Esophagus mucosa (tissue), 1 donor: ENCODE measurements around the gene ADAMTS16. TPM values are rescaled to one million over a fixed set of nuclear protein-coding genes. Genes with fewer than 3 reads are reported as not detected.

Experiments
- ATAC-seq: fragments of 200-7000 bp; cut with Tn5 transposase; one replicate; pipeline ENCODE4 v1.9.1; 2020
- total RNA-seq: library from RNA; stranded (reverse); gene quantifications from one replicate; pipeline ENCODE4 v1.2.4, GENCODE V29; 2023
- donor health status: DM: yes; HTN: yes; CAD: no.

ADAMTS16 gene
- total RNA-seq, 1 donor from 2014 or later = not detected

GRCh38 chr5:5189051-5189430 lies 48.9 kb downstream of the ADAMTS16 start:
- ATAC-seq = no peak

DNA sequence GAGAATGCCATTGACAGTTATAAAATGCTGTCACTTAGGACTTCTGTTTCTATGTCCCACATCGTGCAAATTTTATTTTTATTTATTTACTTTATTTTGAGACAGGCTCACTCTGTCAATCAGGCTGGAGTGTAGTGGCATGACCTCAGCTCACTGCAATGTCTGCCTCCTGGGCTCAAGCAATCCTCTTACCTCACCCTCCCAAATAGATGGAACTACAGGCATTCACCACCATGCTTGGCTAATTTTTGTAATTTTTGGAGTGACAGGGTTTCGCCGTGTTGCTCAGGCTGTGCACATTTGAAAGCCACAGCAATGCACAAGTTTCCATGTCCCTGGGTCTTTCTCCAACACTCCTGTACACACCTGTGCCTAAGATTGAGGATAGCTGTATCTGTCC lies 51.8 kb downstream of the ADAMTS16 start:
- no peak for ATAC-seq

DNA sequence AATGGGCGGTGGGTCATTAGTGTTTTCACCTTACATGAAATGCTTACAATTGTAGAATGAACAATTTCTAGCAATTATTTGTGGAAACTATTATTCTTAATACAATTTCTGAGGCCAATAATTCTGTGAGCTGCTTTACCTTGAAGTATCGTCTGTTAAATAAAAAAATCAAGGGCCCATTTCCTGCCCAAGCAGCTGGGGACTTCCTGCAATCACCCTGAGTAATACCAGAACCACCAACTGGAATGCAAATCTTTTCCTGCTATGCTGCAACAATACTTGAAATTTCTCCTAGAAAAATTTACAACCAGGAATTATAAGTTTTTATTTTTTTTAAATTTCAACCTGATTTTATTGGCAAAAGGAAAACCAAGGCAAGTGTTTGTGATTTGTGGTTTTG lies 52.6 kb downstream of the ADAMTS16 start:
- ATAC-seq = no peak

DNA sequence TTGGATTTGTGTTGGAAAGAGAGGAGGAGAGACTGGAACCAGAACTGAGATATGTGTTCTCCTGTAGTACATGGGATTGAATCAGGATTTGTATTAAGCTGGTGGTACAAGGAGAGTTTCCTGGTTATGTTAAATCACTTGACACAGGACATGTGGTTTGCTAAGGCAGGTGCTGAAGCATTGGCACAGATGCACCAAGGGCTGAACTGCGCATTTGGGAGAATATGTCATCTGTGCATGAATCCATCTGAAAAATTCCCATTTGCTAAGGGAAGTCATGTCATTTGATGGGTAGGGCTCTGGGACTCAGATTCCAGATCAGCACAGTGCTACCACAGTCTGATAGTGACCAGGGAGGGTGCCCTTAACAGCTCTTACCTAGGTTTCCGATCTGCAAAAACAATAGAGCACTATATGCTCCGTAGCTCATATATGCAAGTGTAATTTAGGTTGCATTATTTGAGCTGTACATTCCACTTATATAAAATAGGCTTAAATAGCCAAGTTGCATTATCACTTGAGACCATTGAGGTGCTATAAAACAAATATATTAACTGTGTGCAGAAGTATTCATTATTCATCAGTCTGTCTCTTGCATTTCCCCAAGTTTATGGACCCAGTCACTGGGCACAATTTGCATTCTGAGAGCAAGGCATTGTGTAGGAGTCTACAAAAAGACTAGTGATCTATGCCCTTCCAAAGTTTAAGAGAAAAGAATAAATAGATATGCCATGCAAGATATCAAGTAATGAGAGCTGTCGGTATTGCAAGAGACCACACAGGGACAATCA lies 55.2 kb downstream of the ADAMTS16 start:
- no peak for ATAC-seq

DNA sequence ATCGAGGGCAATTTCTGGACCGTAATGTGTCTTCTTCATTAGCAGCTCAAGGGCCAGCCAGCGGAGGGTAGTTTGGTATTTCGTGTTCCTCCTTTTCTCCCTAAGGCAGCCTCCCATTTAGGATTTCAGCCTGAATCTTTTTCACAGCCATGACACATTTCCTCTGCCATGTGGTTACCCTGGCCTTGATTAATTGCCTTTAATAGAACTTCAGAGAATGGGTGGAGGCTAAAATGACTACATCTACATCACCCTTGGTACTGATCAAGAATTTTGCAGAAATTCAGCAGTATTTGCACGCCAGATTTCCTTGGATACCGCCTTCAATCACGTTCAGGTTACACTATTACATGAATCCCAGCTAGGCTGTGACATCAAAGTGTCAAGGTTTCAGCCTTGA lies 58.0 kb downstream of the ADAMTS16 start:
- ATAC-seq = no peak

DNA sequence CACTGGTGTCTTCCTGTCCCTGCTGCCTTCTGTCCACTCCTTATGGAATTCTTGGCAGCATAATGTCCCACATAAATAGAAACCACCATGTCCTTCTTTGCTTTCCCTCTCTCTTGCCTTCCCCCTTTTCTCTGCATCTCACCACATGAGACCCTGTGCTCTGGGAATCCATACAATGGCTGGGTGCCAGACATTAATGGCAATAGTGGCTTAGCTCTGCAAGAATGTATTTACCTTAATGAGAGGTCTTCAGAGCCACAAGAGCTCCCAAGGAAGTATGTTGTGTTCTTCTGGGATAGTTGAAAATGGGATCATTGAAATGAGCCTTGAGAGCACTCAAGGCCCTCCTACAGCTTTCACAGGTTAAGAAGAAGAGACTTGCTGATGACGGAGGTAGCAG lies 58.7 kb downstream of the ADAMTS16 start:
- ATAC-seq = no peak

DNA sequence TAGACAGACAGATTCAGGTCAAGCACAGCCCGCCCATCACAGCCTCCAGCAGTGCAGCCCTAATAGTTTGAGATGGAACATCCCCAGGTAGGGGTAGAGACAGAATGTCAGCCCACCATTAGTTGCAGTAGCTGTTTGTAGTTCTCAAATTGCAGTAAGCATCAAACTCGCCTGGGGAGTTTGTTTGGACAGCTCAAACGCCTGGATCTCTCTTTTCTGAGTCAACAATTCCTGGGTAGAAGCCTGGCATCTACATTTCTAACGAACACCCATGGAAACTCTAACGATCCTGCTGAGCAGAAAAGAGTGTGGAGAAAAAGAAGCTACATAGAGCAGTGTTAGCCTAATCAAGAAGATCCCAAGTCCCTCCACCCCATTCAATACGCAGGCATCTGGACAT lies 59.4 kb downstream of the ADAMTS16 start:
- ATAC-seq = no peak

DNA sequence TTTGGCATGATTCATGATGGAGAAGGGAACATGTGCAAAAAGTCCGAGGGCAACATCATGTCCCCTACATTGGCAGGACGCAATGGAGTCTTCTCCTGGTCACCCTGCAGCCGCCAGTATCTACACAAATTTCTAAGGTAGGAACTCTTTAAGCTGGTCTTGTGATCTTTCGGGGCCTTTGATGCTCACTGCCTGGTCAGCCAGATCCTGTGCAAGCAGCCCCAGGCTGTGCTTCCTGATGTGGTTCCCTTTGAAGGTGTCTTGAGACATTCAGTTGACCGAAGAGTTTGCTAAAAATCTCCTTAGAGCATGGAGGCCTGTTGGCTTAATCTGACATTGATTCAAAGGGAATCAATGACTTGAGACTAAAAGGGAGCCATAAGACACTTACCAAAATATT lies 60.0 kb downstream of the ADAMTS16 start:
- no peak for ATAC-seq

DNA sequence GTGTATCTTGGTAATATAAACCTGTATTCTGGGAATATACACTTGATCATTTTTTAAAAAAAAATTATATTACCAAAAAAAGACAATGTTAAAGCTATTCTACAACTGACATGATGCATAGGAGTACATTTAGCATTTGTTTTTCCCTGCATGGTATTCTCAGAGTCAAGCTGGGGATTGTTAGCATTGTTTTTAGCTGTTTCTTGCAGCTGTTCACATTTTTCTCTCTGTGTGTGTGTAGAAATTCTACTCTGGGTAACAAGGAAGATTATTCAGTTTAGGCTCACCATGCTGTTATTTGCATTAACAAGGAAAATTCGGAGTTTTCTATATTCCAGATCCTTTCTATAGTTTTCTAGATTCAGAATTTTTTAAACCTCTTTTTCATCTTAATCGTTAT lies 62.2 kb downstream of the ADAMTS16 start:
- ATAC-seq = no peak

GRCh38 chr5:5203451-5203850 lies 63.3 kb downstream of the ADAMTS16 start:
- ATAC-seq = no peak

- ATAC-seq = no peak
These were observed 67.7 kb downstream of the ADAMTS16 start for GRCh38 chr5:5207828-5208227.

- no peak for ATAC-seq
These were observed 69.0 kb downstream of the ADAMTS16 start for GRCh38 chr5:5209089-5209488.

DNA sequence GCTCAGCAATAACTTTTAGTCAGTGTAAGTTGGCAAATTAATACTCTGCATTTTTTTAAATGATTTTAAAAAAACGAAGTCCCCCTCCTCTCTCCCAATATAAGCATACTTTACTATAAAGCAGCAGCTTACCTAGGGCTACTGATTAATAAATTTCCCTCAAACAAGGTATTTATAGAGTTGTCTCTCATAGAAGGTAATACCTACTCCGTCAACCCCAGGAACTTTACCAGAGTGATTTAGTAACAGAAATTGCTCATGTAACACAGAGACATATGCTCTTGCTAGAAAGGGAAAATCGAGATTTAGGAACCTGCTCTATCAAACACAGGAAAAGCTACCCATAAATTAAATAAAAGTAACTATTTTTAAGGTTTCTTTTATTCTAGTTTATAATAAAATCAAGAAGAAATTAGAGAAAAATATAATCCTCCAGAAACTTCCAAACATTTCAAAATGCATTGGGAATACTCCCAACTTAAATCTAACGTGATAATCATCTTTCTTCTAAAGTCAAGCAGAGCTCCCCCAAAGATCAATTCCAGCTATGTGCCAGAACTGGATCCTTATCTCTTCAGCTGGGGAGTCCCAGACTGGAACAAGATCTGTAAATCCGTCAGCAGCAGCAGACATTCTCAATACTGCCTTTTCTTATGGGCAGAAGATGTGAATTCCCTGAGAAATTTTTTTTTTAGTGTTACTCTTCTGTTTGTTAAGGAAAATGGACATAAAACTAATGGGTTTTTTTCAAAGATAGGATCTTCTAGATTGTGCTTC lies 69.6 kb downstream of the ADAMTS16 start:
- no peak for ATAC-seq

DNA sequence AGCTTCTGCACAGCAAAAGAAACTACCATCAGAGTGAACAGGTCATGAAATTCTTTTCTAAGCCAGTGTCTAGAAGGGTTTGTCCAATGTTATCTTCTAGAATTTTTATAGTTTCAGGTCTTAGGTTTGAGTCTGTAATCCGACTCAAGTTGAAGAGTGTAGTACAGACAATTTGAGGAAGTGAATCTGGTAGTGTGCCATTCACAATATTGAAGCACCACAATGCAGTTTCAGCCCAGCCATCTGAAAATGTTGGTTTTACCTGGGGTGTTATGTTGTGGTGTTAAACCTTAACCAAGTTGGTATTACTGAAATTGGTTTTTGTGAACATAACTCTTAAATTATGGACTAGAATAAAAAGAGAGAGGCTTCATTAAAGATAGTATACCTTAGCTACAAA lies 77.2 kb downstream of the ADAMTS16 start:
- ATAC-seq = no peak

DNA sequence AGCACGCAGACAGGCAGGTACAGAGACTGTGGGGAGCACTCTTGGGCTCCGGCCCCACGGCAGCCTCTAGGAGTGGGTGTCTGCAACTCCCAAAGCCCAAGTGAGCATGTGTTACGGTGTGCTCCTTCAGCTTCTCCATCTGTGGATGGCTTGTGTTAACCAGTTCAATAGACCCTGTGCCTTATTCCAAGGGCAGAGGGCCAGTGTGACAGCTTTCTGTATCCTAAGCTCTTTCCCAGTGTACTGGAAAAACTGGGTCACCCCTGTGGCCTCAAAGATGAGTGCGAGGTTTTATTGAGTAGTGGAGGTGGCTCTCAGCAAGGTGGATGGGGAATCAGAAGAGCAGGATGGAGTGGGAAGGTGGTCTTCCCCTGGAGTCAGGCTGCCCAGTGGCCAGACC lies 78.3 kb downstream of the ADAMTS16 start:
- no peak for ATAC-seq

GRCh38 chr5:5219541-5219940 lies 79.4 kb downstream of the ADAMTS16 start:
- ATAC-seq = no peak

- no peak for ATAC-seq
These were observed 80.9 kb downstream of the ADAMTS16 start for GRCh38 chr5:5220901-5221631.

DNA sequence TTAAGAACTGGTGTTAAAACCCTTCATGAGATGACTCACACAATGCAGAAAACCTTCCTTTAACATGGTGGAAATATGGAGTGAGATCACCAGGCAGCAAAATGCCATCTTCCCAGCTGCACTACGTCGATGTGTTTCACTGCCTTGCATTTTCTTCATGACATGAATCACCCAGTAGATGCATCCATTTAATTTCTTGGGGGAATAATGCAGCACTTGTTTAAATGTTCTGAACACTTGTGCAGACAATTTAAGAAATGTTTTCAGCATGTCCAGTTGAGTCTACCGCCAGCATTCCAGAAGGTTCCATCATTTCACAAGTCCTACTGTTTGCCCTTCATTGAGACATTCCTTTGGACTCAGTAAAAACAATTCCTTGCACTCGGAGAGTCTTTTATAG lies 81.6 kb downstream of the ADAMTS16 start:
- ATAC-seq = no peak

GRCh38 chr5:5231576-5231975 lies 91.4 kb downstream of the ADAMTS16 start:
- ATAC-seq = no peak

DNA sequence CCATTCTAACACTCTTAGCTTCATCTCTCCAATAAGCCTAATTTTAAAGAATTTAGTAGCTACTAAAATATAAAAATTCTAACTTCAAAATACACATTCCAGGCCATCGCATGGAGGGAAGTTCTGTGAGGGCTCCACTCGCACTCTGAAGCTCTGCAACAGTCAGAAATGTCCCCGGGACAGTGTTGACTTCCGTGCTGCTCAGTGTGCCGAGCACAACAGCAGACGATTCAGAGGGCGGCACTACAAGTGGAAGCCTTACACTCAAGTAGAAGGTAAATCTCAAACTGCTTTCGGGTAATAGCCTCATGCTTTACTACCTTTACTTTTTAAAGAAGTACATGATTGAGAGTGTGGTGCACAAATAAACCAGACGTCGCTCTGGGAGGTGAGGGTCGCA lies 94.8 kb downstream of the ADAMTS16 start:
- ATAC-seq = no peak

DNA sequence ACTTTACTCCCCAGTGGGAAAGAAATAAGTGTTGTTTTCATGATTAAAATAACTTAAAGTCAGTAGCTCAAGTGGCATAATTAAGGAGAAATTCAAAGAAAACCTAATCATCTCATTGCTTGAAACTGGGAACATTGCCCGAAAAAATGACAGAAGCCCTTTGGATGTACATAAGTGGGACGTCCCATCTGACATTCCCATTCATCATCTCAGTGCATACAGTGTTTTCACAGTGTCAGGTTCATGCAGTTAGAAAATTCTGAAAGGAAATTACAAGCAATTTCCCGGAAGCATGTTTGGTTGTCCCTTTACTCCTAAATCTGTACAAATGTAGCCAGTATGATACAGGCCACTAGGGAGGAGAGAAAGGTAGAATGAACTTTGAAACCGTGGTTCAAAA lies 95.6 kb downstream of the ADAMTS16 start:
- ATAC-seq = no peak

GRCh38 chr5:5239191-5239590 lies 99.1 kb downstream of the ADAMTS16 start:
- ATAC-seq = no peak

GRCh38 chr5:5240234-5240633 lies 100.1 kb downstream of the ADAMTS16 start:
- no peak for ATAC-seq

- no peak for ATAC-seq
These were observed 101.9 kb downstream of the ADAMTS16 start for GRCh38 chr5:5242056-5242455.
